Mononuclear cell (primary cell): ENCODE results near the gene SLC22A13. TPM values are rescaled to one million over a fixed set of nuclear protein-coding genes. Genes with fewer than 3 reads are reported as not detected.
"Not testable (repeated sequence)": the region's sequence is repeated elsewhere in the genome, so short reads cannot be mapped to it uniquely, and the experiment has no call there.

Experiments used
- H3K27me3 ChIP-seq: 2 replicates; pipeline ENCODE4 v1.6.0; 2011; ENCODE audit warnings: low read length, control low read depth; ENCODE audit not compliant: insufficient read depth
- H3K4me1 ChIP-seq: 2 replicates; pipeline ENCODE4 v1.5.1; 2011; ENCODE audit warnings: mild to moderate bottlenecking, low read length, control low read depth; ENCODE audit not compliant: insufficient read depth
- H3K4me3 ChIP-seq: 2 replicates; pipeline ENCODE4 v1.5.1; 2011; ENCODE audit warnings: mild to moderate bottlenecking, low read length, moderate library complexity
- H3K9me3 ChIP-seq: 2 replicates; pipeline ENCODE4 v1.5.1; 2011; ENCODE audit warnings: low read depth, mild to moderate bottlenecking, control low read depth, low read length
- total RNA-seq: library from RNA; depleted of rRNA; stranded (reverse); fragments of >200 nt; gene quantifications from one replicate; pipeline ENCODE4 v1.2.3, GENCODE V29; 2012

SLC22A13 gene, protein sequence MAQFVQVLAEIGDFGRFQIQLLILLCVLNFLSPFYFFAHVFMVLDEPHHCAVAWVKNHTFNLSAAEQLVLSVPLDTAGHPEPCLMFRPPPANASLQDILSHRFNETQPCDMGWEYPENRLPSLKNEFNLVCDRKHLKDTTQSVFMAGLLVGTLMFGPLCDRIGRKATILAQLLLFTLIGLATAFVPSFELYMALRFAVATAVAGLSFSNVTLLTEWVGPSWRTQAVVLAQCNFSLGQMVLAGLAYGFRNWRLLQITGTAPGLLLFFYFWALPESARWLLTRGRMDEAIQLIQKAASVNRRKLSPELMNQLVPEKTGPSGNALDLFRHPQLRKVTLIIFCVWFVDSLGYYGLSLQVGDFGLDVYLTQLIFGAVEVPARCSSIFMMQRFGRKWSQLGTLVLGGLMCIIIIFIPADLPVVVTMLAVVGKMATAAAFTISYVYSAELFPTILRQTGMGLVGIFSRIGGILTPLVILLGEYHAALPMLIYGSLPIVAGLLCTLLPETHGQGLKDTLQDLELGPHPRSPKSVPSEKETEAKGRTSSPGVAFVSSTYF
- not detected for total RNA-seq

DNA sequence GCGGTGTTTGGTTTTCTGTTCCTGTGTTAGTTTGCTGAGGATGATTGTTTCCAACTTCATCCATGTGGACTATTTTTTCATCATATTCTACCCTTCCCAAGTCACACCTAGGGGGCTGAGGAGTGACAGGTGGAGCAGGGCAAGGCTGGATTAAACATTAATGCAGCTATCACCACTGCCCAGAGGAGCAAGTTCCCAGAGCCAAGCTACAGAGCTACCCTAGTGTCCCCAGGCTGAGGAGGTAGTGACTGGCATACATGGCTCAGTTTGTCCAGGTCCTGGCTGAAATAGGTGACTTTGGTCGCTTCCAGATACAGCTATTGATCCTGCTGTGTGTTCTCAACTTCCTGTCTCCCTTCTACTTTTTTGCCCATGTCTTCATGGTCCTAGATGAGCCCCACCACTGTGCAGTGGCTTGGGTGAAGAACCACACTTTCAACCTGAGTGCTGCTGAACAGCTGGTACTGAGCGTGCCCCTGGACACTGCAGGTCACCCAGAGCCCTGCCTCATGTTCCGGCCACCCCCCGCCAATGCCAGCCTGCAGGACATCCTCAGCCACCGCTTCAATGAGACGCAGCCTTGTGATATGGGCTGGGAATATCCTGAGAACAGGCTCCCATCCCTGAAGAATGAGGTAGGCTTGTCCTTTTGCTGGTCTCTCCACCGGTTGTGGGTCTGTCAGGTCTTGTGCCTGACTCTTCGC is at the start of gene SLC22A13:
SLC22A13 (plus strand) TSS at position 209 of the 704 bp plus-strand sequence; CDS start at position 258, 49 bp downstream.
- Histone ChIP-seq H3K27me3 (no peaks in the 10 kb centered on the region), H3K9me3 (no peaks in the 10 kb centered on the region), H3K4me3 (no peak within 1 kb of the TSS), H3K4me1 (peaks cover 19% of the 10 kb centered on the region)

GRCh38 chr3:38219609-38220197 is 45.9 kb upstream of the SLC22A13 start:
- no peaks in the 10 kb centered on the region for H3K4me1 ChIP-seq
- H3K27me3 ChIP-seq, result no peaks in the 10 kb centered on the region
- no peak overlapping the region for H3K4me3 ChIP-seq
- no peaks in the 10 kb centered on the region for H3K9me3 ChIP-seq

- Histone ChIP-seq H3K4me3 (no peak overlapping the region), H3K9me3 (no peaks in the 10 kb centered on the region), H3K27me3 (no peaks in the 10 kb centered on the region), H3K4me1 (no peaks in the 10 kb centered on the region)
These were observed 44.6 kb upstream of the SLC22A13 start for GRCh38 chr3:38221005-38221404.

- H3K4me3 ChIP-seq, result no peak overlapping the region
- no peaks in the 10 kb centered on the region for H3K9me3 ChIP-seq
- H3K27me3 ChIP-seq, result no peaks in the 10 kb centered on the region
- H3K4me1 ChIP-seq, result no peaks in the 10 kb centered on the region
These were observed 43.5 kb upstream of the SLC22A13 start for GRCh38 chr3:38222032-38222634.

DNA sequence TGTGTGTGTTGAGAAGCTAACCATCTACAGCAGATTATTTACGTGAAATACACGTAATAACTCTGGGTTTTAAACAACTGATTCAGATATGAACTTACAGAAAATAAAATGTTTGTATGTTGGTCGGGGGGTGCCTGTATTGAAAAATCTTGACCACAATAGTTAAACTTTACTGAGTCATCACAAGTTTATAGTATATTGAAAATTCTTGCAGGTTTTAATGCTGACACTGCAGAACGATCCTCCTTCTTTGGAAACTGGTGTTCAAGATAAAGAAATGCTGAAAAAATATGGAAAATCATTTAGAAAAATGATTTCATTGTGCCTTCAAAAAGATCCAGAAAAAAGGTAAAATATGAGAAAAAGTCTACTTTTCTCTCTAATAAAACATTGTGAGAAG is 41.3 kb upstream of the SLC22A13 start:
- Histone ChIP-seq H3K9me3 (no peaks in the 10 kb centered on the region), H3K27me3 (no peaks in the 10 kb centered on the region), H3K4me1 (peaks cover 16% of the 10 kb centered on the region), H3K4me3 (no peak overlapping the region)

DNA sequence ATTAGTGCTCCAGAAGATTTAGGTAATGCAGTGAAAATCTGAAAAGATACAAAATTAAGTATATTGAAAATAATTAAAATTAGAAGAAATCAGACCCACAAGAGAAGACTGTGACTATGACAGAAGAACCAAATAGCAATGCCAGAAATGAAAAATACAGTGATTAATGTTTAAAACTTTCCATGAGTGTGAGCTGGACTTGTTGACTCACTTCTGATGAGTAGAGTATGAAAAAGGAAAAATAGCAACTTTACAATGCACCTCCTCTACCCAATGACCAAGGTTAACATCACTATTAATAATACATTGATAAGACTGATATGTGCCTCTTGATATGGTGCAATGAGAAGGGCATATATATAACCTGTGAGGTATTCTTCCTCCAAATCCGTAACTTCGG is 39.3 kb upstream of the SLC22A13 start:
- H3K4me3 ChIP-seq, result no peak overlapping the region
- no peaks in the 10 kb centered on the region for H3K27me3 ChIP-seq
- H3K4me1 ChIP-seq, result peaks cover 16% of the 10 kb centered on the region
- no peaks in the 10 kb centered on the region for H3K9me3 ChIP-seq

GRCh38 chr3:38227989-38228388 is 37.6 kb upstream of the SLC22A13 start:
- no peak overlapping the region for H3K4me3 ChIP-seq
- H3K27me3 ChIP-seq, result no peaks in the 10 kb centered on the region
- no peaks in the 10 kb centered on the region for H3K9me3 ChIP-seq
- peaks cover 16% of the 10 kb centered on the region for H3K4me1 ChIP-seq

- Histone ChIP-seq H3K4me1 (peaks cover 16% of the 10 kb centered on the region), H3K9me3 (no peaks in the 10 kb centered on the region), H3K27me3 (no peaks in the 10 kb centered on the region), H3K4me3 (no peak overlapping the region)
These were observed 36.6 kb upstream of the SLC22A13 start for GRCh38 chr3:38229036-38229435.

GRCh38 chr3:38232701-38233100 is 32.9 kb upstream of the SLC22A13 start:
- Histone ChIP-seq H3K4me1 (peaks cover 13% of the 10 kb centered on the region), H3K27me3 (no peaks in the 10 kb centered on the region), H3K9me3 (peaks cover 8% of the 10 kb centered on the region), H3K4me3 (no peak overlapping the region)

GRCh38 chr3:38235466-38235865 is 30.1 kb upstream of the SLC22A13 start:
- Histone ChIP-seq H3K4me3 (no peak overlapping the region), H3K4me1 (no peaks in the 10 kb centered on the region), H3K9me3 (peaks cover 21% of the 10 kb centered on the region), H3K27me3 (no peaks in the 10 kb centered on the region)

DNA sequence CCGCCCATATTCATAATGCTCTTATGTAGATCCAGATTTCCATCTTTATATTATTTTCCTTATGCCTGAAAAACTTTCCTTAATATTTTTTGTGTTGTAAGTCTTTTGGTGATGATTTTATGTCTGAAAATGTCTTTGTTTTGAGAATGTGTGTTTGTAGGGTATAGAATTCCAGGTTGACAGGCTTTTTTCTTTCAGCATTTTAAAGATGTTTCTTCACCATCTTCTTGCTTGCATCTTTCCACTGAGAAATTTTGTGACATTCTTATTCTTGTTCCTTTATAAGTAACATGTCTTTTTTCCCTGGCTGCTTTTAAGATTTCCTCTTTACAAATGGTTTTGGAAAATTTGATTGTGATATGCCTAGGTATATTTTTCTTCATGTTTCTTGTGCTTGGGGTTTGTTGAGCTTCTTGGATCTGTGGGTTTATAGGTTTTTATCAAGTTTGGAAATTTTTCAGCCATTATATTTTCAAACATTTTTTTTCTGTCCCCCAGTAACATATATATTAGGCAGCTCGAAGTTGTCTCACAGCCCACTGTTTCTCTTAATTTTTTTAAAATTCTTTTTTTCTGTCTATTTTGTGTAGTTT is 27.1 kb upstream of the SLC22A13 start:
- no peaks in the 10 kb centered on the region for H3K27me3 ChIP-seq
- H3K4me1 ChIP-seq, result no peaks in the 10 kb centered on the region
- H3K9me3 ChIP-seq, result peaks cover 21% of the 10 kb centered on the region
- no peak overlapping the region for H3K4me3 ChIP-seq

DNA sequence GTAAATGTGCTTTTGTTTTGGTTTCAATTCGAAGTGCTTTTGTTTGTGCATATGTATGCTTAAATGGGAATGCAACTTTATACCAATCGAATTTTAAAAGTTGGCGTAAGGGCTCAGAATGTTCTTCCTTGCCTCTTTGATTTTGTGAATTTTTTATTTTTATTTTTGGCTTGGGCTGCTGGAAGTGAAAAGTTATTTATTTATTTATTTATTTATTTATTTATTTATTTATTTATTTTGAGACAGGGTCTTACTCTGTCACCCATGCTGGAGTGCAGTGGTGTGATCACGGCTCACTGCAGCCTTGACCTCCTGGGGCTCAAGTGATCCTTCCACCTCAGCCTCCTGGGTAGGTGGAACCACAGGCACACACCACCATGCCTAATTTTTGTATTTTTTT is 22.8 kb upstream of the SLC22A13 start:
- not testable (repeated sequence) for H3K27me3 ChIP-seq, H3K4me1 ChIP-seq, H3K4me3 ChIP-seq
- H3K9me3 ChIP-seq, result peaks cover 12% of the 10 kb centered on the region

DNA sequence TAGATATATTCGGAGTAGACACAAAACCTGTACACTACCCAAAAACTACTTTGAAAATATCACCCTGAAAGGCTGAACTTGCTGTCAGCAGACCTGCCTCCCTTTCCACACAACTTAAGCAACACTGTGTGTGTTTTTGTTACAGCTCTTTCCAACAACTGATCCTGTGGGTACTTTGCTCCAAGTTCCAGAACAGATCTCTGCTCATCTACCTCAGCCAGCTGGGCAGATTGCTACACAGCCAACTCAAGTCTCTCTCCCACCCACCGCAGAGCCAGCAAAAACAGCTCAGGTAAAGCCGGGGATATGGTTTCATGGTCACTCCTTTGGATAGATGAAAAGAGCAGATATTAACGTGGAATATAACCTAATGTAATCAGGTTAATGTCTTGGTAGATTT is 19.7 kb upstream of the SLC22A13 start:
- Histone ChIP-seq H3K4me3 (no peak overlapping the region), H3K4me1 (no peaks in the 10 kb centered on the region), H3K27me3 (no peaks in the 10 kb centered on the region), H3K9me3 (no peaks in the 10 kb centered on the region)

- Histone ChIP-seq H3K9me3 (no peaks in the 10 kb centered on the region), H3K27me3 (no peaks in the 10 kb centered on the region), H3K4me3 (no peak overlapping the region), H3K4me1 (no peaks in the 10 kb centered on the region)
These were observed 18.1 kb upstream of the SLC22A13 start for GRCh38 chr3:38247366-38248035.
